BLaER1 treated with 17β-estradiol and CSF1 and Interleukin-3, amounts not matched to agents 10 nM and 100 nM (cell line): ENCODE data around the gene WDFY1.

Experiments
- H3K27ac ChIP-seq, 11 experiments: shearing (Covaris generic); formaldehyde crosslinking; 2 replicates each; pipeline ENCODE4 v1.8.1; 2022
- H3K27me3 ChIP-seq, 11 experiments: shearing (Covaris generic); formaldehyde crosslinking; 2 replicates each; pipeline ENCODE4 v1.8.1; 2022
- H3K36me3 ChIP-seq, 11 experiments: shearing (Covaris generic); formaldehyde crosslinking; 2 replicates each; pipeline ENCODE4 v1.8.1; 2022
- H3K4me1 ChIP-seq, 10 experiments: shearing (Covaris generic); formaldehyde crosslinking; 2 replicates each; pipeline ENCODE4 v1.8.1; 2022
- H3K4me2 ChIP-seq, 11 experiments: shearing (Covaris generic); formaldehyde crosslinking; 2 replicates each; pipeline ENCODE4 v1.8.1; 2022
- H3K4me3 ChIP-seq, 10 experiments: shearing (Covaris generic); formaldehyde crosslinking; 2 replicates each; pipeline ENCODE4 v1.8.1; 2022
- H3K9ac ChIP-seq, 11 experiments: shearing (Covaris generic); formaldehyde crosslinking; 2 replicates each; pipeline ENCODE4 v1.8.1; 2022
- H3K9me3 ChIP-seq, 11 experiments: shearing (Covaris generic); formaldehyde crosslinking; replicated peaks in 1 of 11; 2 replicates each; pipeline ENCODE4 v1.8.1; 2022
- H4K20me1 ChIP-seq, 11 experiments: shearing (Covaris generic); formaldehyde crosslinking; 2 replicates each; pipeline ENCODE4 v1.8.1; 2022
- Cebpa-rat ChIP-seq, 11 experiments: shearing (Covaris generic); IDR thresholded peaks; 2 replicates each; pipeline ENCODE4 v1.8.1; 2022

Gene WDFY1, protein sequence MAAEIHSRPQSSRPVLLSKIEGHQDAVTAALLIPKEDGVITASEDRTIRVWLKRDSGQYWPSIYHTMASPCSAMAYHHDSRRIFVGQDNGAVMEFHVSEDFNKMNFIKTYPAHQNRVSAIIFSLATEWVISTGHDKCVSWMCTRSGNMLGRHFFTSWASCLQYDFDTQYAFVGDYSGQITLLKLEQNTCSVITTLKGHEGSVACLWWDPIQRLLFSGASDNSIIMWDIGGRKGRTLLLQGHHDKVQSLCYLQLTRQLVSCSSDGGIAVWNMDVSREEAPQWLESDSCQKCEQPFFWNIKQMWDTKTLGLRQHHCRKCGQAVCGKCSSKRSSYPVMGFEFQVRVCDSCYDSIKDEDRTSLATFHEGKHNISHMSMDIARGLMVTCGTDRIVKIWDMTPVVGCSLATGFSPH

GRCh38 chr2:223944703-223945531 lies at the start of gene WDFY1:
Gene WDFY1 (minus strand): TSS chr2:223945335. CDS start chr2:223945284, 51 bp downstream.
- TF ChIP-seq Cebpa-rat (IDR thresholded peaks at IDR 0.05), result no peak
- peaks cover 16 to 35% (median 20%) of the 10 kb centered on the region in 10 experiments for H3K4me1 ChIP-seq
- peak within 1 kb of the TSS; percentile 88 to 99 (median 95) for H3K9ac ChIP-seq
- H3K4me3 ChIP-seq, result peak within 1 kb of the TSS; percentile 91 to 100 (median 98)
- peaks cover 4 to 22% (median 7%) of the 10 kb centered on the region in 11 experiments; a peak in 14 of 22 replicates for H3K36me3 ChIP-seq
- H3K27me3 ChIP-seq, result no peaks in the 10 kb centered on the region
- H3K9me3 ChIP-seq, result peaks cover 7 to 20% (median 13%) of the 10 kb centered on the region in 11 experiments; a peak in 21 of 22 replicates
- peak within 1 kb of the TSS; percentile 84 to 97 (median 91) for H3K4me2 ChIP-seq
- peaks cover 0 to 27% (median 16%) of the 10 kb centered on the region in 11 experiments; a peak in 15 of 22 replicates for H4K20me1 ChIP-seq
- peak within 1 kb of the TSS; percentile 84 to 96 (median 91) for H3K27ac ChIP-seq

GRCh38 chr2:223994562-223995162 lies 49.5 kb upstream of the WDFY1 start:
- peaks cover 0 to 37% (median 6%) of the 10 kb centered on the region in 11 experiments; a peak in 8 of 22 replicates for H3K36me3 ChIP-seq
- H3K9me3 ChIP-seq, result no peaks in the 10 kb centered on the region
- H3K4me1 ChIP-seq, result 0 out of 20 replicates have a peak, but pooled peaks cover 0 to 6% (median 0%) of the 10 kb centered on the region in 10 experiments
- H4K20me1 ChIP-seq, result no peaks in the 10 kb centered on the region; a peak in 1 of 22 replicates
- no peak overlapping the region for H3K9ac ChIP-seq
- no peak overlapping the region for H3K4me2 ChIP-seq
- TF ChIP-seq Cebpa-rat (IDR thresholded peaks at IDR 0.05), result no peak
- no peak overlapping the region for H3K4me3 ChIP-seq
- peak overlapping the region in 2 of 11 experiments; percentile 22 to 45; a peak in 3 of 22 replicates for H3K27ac ChIP-seq
- H3K27me3 ChIP-seq, result no peaks in the 10 kb centered on the region; a peak in 1 of 22 replicates

- Histone ChIP-seq H4K20me1 (no peaks in the 10 kb centered on the region; a peak in 1 of 22 replicates), H3K27ac (no peak overlapping the region), H3K27me3 (no peaks in the 10 kb centered on the region; a peak in 1 of 22 replicates), H3K4me1 (0 out of 20 replicates have a peak, but pooled peaks cover 0 to 6% (median 0%) of the 10 kb centered on the region in 10 experiments), H3K9ac (no peak overlapping the region), H3K4me3 (no peak overlapping the region), H3K9me3 (no peaks in the 10 kb centered on the region), H3K4me2 (no peak overlapping the region), H3K36me3 (peaks cover 0 to 43% (median 6%) of the 10 kb centered on the region in 11 experiments; a peak in 8 of 22 replicates)
- no peak for TF ChIP-seq Cebpa-rat (IDR thresholded peaks at IDR 0.05)
Observed at GRCh38 chr2:223993634-223994232, 48.6 kb upstream of the WDFY1 start.

DNA sequence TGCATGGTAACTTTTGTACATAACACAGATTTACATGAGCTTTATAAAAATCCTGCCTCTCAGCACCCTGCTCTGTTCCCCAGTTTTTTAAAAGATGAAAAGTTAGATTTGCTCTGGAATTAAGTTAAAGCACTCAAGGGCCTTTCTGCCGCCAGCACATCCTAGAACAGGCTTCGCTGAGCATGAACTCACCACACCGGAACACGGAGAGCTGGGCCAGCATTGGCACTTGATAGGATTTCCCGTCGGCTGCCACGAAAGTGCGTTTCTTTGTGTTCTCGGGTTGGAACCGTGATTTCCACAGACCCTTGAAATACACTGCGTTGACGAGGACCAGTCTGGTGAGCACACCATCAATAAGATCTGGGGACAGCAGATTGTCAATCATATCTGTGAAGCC lies 46.5 kb upstream of the WDFY1 start:
- 0 out of 20 replicates have a peak, but pooled peaks cover 0 to 6% (median 0%) of the 10 kb centered on the region in 10 experiments for H3K4me1 ChIP-seq
- H3K27me3 ChIP-seq, result no peaks in the 10 kb centered on the region
- H3K9me3 ChIP-seq, result no peaks in the 10 kb centered on the region
- H3K4me2 ChIP-seq, result no peak overlapping the region
- H3K27ac ChIP-seq, result no peak overlapping the region
- H3K36me3 ChIP-seq, result peaks cover 0 to 46% (median 9%) of the 10 kb centered on the region in 11 experiments; a peak in 7 of 22 replicates
- H3K9ac ChIP-seq, result 0 out of 22 replicates have a peak overlapping the region, but pooled peaks of 1 of the 11 experiments have one; percentile 10
- H3K4me3 ChIP-seq, result no peak overlapping the region
- no peak for TF ChIP-seq Cebpa-rat (IDR thresholded peaks at IDR 0.05)
- no peaks in the 10 kb centered on the region; a peak in 1 of 22 replicates for H4K20me1 ChIP-seq

DNA sequence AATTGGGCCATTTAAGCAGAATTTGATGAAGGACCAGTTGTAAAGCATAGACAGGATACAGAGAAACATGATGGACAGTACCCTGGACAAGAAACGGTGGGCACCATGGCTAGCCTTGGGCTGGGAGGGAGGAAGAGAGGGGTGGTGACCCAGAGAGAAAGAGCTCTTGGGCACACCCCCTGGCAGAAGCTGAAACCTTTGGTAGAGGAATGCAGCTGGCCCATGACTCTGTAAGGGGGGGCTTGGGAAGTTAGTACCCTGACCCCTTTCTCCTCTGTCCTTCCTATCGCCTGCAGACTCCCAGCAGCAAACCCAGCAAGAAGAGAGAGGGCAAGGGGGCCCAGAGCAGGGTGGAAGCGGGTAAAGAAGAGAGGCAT lies 44.7 kb upstream of the WDFY1 start:
- H3K4me2 ChIP-seq, result no peak overlapping the region
- H3K4me3 ChIP-seq, result no peak overlapping the region
- no peak overlapping the region for H3K9ac ChIP-seq
- peaks cover 0 to 2% (median 0%) of the 10 kb centered on the region in 10 experiments; a peak in 1 of 20 replicates for H3K4me1 ChIP-seq
- H3K9me3 ChIP-seq, result no peaks in the 10 kb centered on the region
- TF ChIP-seq Cebpa-rat (IDR thresholded peaks at IDR 0.05), result no peak
- peaks cover 0 to 53% (median 15%) of the 10 kb centered on the region in 11 experiments; a peak in 16 of 22 replicates for H3K36me3 ChIP-seq
- H3K27me3 ChIP-seq, result no peaks in the 10 kb centered on the region
- no peaks in the 10 kb centered on the region for H4K20me1 ChIP-seq
- H3K27ac ChIP-seq, result no peak overlapping the region

GRCh38 chr2:223989206-223989855 lies 44.2 kb upstream of the WDFY1 start:
- no peaks in the 10 kb centered on the region for H4K20me1 ChIP-seq
- peaks cover 0 to 6% (median 0%) of the 10 kb centered on the region in 10 experiments; a peak in 1 of 20 replicates for H3K4me1 ChIP-seq
- no peaks in the 10 kb centered on the region for H3K9me3 ChIP-seq
- no peak overlapping the region for H3K27ac ChIP-seq
- H3K4me2 ChIP-seq, result no peak overlapping the region
- no peak overlapping the region for H3K9ac ChIP-seq
- no peak overlapping the region for H3K4me3 ChIP-seq
- peaks cover 0 to 58% (median 20%) of the 10 kb centered on the region in 11 experiments; a peak in 17 of 22 replicates for H3K36me3 ChIP-seq
- no peak for TF ChIP-seq Cebpa-rat (IDR thresholded peaks at IDR 0.05)
- H3K27me3 ChIP-seq, result no peaks in the 10 kb centered on the region

DNA sequence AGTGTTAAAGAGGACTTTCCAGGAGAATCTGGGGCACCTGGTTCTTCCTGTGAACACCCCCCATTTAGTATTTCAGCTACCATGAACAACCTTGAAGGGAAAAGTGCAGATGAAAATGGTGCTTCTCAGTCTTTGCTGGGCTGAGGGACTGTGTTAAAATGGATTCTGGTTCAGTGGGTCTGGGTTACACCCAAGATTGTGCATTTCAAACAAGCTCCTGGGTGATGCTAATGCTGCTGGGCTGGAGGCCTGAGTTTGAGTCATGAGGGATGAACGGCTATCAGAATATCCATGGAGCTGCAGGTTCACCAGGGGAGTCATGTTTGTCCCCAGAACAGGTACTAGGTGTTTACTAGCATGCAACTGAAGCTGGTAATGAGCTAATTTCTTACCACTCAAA lies 36.1 kb upstream of the WDFY1 start:
- no peaks in the 10 kb centered on the region for H3K27me3 ChIP-seq
- peaks cover 0 to 71% (median 18%) of the 10 kb centered on the region in 11 experiments; a peak in 17 of 22 replicates for H3K36me3 ChIP-seq

More for the DNA sequence above, 36.1 kb upstream of the WDFY1 start:
- Histone ChIP-seq H3K9ac (no peak overlapping the region), H3K4me2 (no peak overlapping the region), H4K20me1 (no peaks in the 10 kb centered on the region), H3K27ac (no peak overlapping the region), H3K4me1 (peaks cover 0 to 14% (median 9%) of the 10 kb centered on the region in 10 experiments; a peak in 13 of 20 replicates), H3K4me3 (no peak overlapping the region), H3K9me3 (no peaks in the 10 kb centered on the region)
- no peak for TF ChIP-seq Cebpa-rat (IDR thresholded peaks at IDR 0.05)
